ENCODE measurements around the gene EXOSC2. TPM values are rescaled to one million over a fixed set of nuclear protein-coding genes. Genes with fewer than 3 reads are reported as not detected.

Gene EXOSC2
- total and polyA plus RNA-seq, 2 of the 8 experiments (the other 6 are each of a cell fraction or from before 2014, with no cell fraction given), result 47.8 to 93.6 TPM

DNA sequence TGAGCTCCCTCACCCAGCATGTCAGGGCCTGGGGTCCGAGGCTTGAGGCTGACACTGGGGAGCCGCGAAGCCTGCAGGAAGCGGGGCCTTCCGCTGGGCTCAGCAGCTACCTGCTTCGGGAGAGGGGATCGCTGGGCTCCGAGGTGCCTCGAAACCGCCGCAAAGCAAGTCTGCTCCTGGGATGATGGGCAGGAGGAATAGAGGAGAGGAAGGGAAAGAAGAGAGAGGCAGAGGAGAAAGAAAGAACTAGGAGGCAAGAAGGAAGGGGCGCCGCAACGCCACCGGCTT is 30.7 kb upstream of the EXOSC2 start:
- H3K23me2 ChIP-seq (ENCODE audit: low read depth, low read length), result peaks cover 12% of the 10 kb centered on the region; the same call in 1 of the 2 replicates
- ChIA-PET CTCF (ENCODE audit: partially characterized antibody) (interaction anchor here (1.0 to 2.7 kb wide), 8 partner anchors 10 to 435 kb away, joined by 3 to 13 read pairs (median 4); no protein-coding TSS in a partner anchor), POLR2A (ENCODE audit: partially characterized antibody) (interaction anchor here (0.6 to 1.8 kb wide), 6 partner anchors 10 to 333 kb away, joined by 3 to 4 read pairs (median 3); partner anchors contain the start of gene EXOSC2)
- no peak overlapping the region for H4K5ac ChIP-seq (ENCODE audit: insufficient read length, low read depth, low read length)
- 0 out of 2 replicates have a peak overlapping the region, but pooled peaks have one; percentile 94 for H2BK12ac ChIP-seq (ENCODE audit: low read depth, low read length)
- no peak overlapping the region for H3K56ac ChIP-seq (replicated peaks; ENCODE audit: insufficient read length, low read depth, low read length)
- H3K4me2 ChIP-seq (ENCODE audit: insufficient read depth in 1 of 2, low read depth in 2 of 2, low read length in 2 of 2), result peak overlapping the region; percentile 62 to 74
- peaks cover 4 to 45% (median 28%) of the 10 kb centered on the region in 4 experiments for H3K4me1 ChIP-seq (replicated peaks in 1 of 4; ENCODE audit: control insufficient read depth in 3 of 4, insufficient read depth in 4 of 4, low read length in 3 of 4)
- 9% methylated on average over 13 of the region's 15 CpGs; no CpG with 5 or more reads in 1 of the 2 experiments for WGBS, 2 experiments (ENCODE audit: extremely low coverage in 1 of 2, insufficient coverage in 1 of 2, insufficient read length in 1 of 2, insufficient replicate concordance in 2 of 2, low coverage in 1 of 2, low lambda C conversion rate in 2 of 2, missing lambda C conversion rate in 1 of 2)
- H2BK20ac ChIP-seq (ENCODE audit: low read length), result peak overlapping the region; percentile 82; the same call in 1 of the 2 replicates
- TF ChIP-seq CBX8 (IDR thresholded peaks at IDR 0.05; ENCODE audit: borderline replicate concordance, low read depth, low read length) (peak; percentile 47; the same call in 1 of the 2 replicates), RNF2 (IDR thresholded peaks at IDR 0.05; ENCODE audit: borderline replicate concordance, low read depth, low read length, missing control alignments, poor library complexity, severe bottlenecking) (peak; percentile 81), RXRA (IDR thresholded peaks at IDR 0.05; ENCODE audit: insufficient read depth, low read depth, low read length) (no peak)
- no peak overlapping the region for H2BK120ac ChIP-seq (replicated peaks; ENCODE audit: low read depth, low read length)
- H4K20me1 ChIP-seq (replicated peaks in 1 of 2; ENCODE audit: control insufficient read depth in 1 of 2, insufficient read depth in 2 of 2, low read length in 2 of 2), result peaks cover 7 to 21% of the 10 kb centered on the region in 2 experiments
- no peak overlapping the region for H4K91ac ChIP-seq (replicated peaks; ENCODE audit: insufficient read length, low read length)
- H3K4me3 ChIP-seq (ENCODE audit: extremely low read depth in 1 of 4, insufficient read depth in 2 of 4, low read depth in 3 of 4, low read length in 4 of 4), result peak overlapping the region in 3 of 4 experiments; percentile 31 to 62 (median 34); a peak in 4 of 8 replicates
- no peaks in the 10 kb centered on the region for H3K79me2 ChIP-seq (ENCODE audit: control insufficient read depth in 1 of 2, insufficient read depth in 2 of 2, low read length in 2 of 2)
- peaks cover 6 to 8% of the 10 kb centered on the region in 2 experiments; a peak in 3 of 4 replicates for H3K9me3 ChIP-seq (ENCODE audit: insufficient read depth in 2 of 2, low read depth in 1 of 2, low read length in 1 of 2)
- H4K8ac ChIP-seq (ENCODE audit: extremely low read depth, insufficient read depth, low read length), result peak overlapping the region; percentile 39; the same call in 1 of the 2 replicates
- no peak overlapping the region for H2BK5ac ChIP-seq (ENCODE audit: low read depth, low read length)
- H2AFZ ChIP-seq (ENCODE audit: low read length), result no peak overlapping the region
- no peak overlapping the region for H3K4ac ChIP-seq (replicated peaks; ENCODE audit: insufficient read length, low read depth, low read length)
- peaks cover 0 to 6% (median 0%) of the 10 kb centered on the region in 4 experiments; a peak in 1 of 8 replicates for H3K36me3 ChIP-seq (ENCODE audit: control insufficient read depth in 2 of 4, insufficient read depth in 4 of 4, low read length in 3 of 4)
- no peak overlapping the region for H2AK5ac ChIP-seq (ENCODE audit: low read depth, low read length)
- FAIRE-seq (no peak), DNase-seq (ENCODE audit: low read depth in 1 of 2, low spot score in 2 of 2) (no peak)
- H3K9ac ChIP-seq (replicated peaks in 1 of 4; ENCODE audit: extremely low read depth in 1 of 4, low read depth in 3 of 4, low read length in 3 of 4), result no peak overlapping the region
- peaks cover 95 to 100% (median 100%) of the 10 kb centered on the region in 4 experiments for H3K27me3 ChIP-seq (replicated peaks in 1 of 4; ENCODE audit: control insufficient read depth in 3 of 4, extremely low read depth in 1 of 4, insufficient read depth in 3 of 4, low read length in 3 of 4)
- no peak overlapping the region for H3K27ac ChIP-seq (ENCODE audit: low read depth, low read length)
- peak overlapping the region; percentile 81; the same call in 1 of the 2 replicates for H2BK15ac ChIP-seq (ENCODE audit: low read length)
- no peak overlapping the region for H3K14ac ChIP-seq (ENCODE audit: insufficient read length)
- no peaks in the 10 kb centered on the region for H3K79me1 ChIP-seq (ENCODE audit: low read depth, low read length)
- H3K23ac ChIP-seq (ENCODE audit: insufficient read length), result no peak overlapping the region
- peak overlapping the region; percentile 36; the same call in 1 of the 2 replicates for H3K18ac ChIP-seq (ENCODE audit: extremely low read depth, low read length)

Data from H1 (cell line).